MCF 10A (cell line): ENCODE measurements around the gene WDR55. TPM values are rescaled to one million over a fixed set of nuclear protein-coding genes. Genes with fewer than 3 reads are reported as not detected.
"Not testable (repeated sequence)": the region's sequence is repeated elsewhere in the genome, so short reads cannot be mapped to it uniquely, and the experiment has no call there.

Experiments used
- BruUV-seq: library from RNA; stranded (reverse); fragments of 400-500 nt; replicated peaks from 2 replicates; lab custom pipeline; 2021; lab: Mats Ljungman, UMichigan
- CTCF ChIA-PET: fragments of 300-600 bp; sonication (Branson Sonifier 250); formaldehyde crosslinking; extraction: SDS; loops from one replicate; lab custom pipeline; 2021; ENCODE audit warnings: antibody characterized with exemption, inconsistent platforms; lab: Yijun Ruan, JAX
- POLR2A ChIA-PET: fragments of 300-600, 350-650 bp; sonication (Branson Sonifier 250); formaldehyde crosslinking; extraction: SDS; loops from one replicate; lab custom pipeline; 2020; ENCODE audit warnings: antibody characterized with exemption, inconsistent platforms; lab: Yijun Ruan, JAX
- DNase-seq: peaks from one replicate; pipeline ENCODE4 v3.0.0-alpha.2; 2018; ENCODE audit not compliant: unreplicated experiment
- H3K27ac Mint-ChIP-seq: one replicate; pipeline ENCODE4 v1.8.0; 2022; ENCODE audit warnings: mild to moderate bottlenecking, low read depth, mixed read lengths; ENCODE audit not compliant: unreplicated experiment
- H3K27me3 Mint-ChIP-seq: one replicate; pipeline ENCODE4 v1.8.0; 2022; ENCODE audit warnings: mixed read lengths; ENCODE audit not compliant: insufficient read depth, unreplicated experiment
- H3K36me3 Mint-ChIP-seq: one replicate; pipeline ENCODE4 v1.8.0; 2022; ENCODE audit warnings: mild to moderate bottlenecking, moderate library complexity, mixed read lengths; ENCODE audit not compliant: insufficient read depth, unreplicated experiment
- H3K4me1 Mint-ChIP-seq: one replicate; pipeline ENCODE4 v1.8.0; 2022; ENCODE audit warnings: mixed read lengths; ENCODE audit not compliant: insufficient read depth, unreplicated experiment
- H3K4me3 Mint-ChIP-seq: one replicate; pipeline ENCODE4 v1.8.0; 2022; ENCODE audit warnings: mild to moderate bottlenecking, moderate library complexity, mixed read lengths; ENCODE audit not compliant: unreplicated experiment
- H3K9me3 Mint-ChIP-seq: one replicate; pipeline ENCODE4 v1.8.0; 2022; ENCODE audit warnings: mixed read lengths; ENCODE audit not compliant: unreplicated experiment
- CTCF ChIP-seq: fragments of 200-600 bp; IDR thresholded peaks from one replicate; pipeline ENCODE4 v1.8.0; 2022; ENCODE audit warnings: antibody characterized with exemption, mild to moderate bottlenecking; ENCODE audit not compliant: unreplicated experiment
- intact Hi-C: fragments of 100-400 bp; cut with micrococcal nuclease; formaldehyde crosslinking; loops from 2 replicates; pipeline ENCODE4 v1.14.1; 2022
- total RNA-seq: library from RNA; stranded (reverse); gene quantifications from 2 replicates; pipeline ENCODE4 v1.2.3, GENCODE V29; 2022

WDR55 gene
- total RNA-seq, 1 experiment from 2014 or later: 36.4 TPM

- H3K4me1 Mint-ChIP-seq: peaks cover 32% of the 10 kb centered on the region
- H3K36me3 Mint-ChIP-seq: peaks cover 77% of the 10 kb centered on the region
- BruUV-seq: no TSS peak
- TF ChIP-seq CTCF: no peak
- H3K27me3 Mint-ChIP-seq: no peaks in the 10 kb centered on the region
- ChIA-PET POLR2A (interaction anchor here (0.6 to 8.1 kb wide), 24 partner anchors 10 to 973 kb away, joined by 3 to 164 read pairs (median 12); partner anchors contain the start of genes ANKHD1, APBB3, DND1 and EIF4EBP3), CTCF (interaction anchor here (0.6 to 0.8 kb wide), 4 partner anchors 27 to 334 kb away, joined by 3 to 4 read pairs (median 3); partner anchors contain the start of genes HARS1, HARS2 and ZMAT2)
- peak overlapping the region; percentile 100 for H3K4me3 Mint-ChIP-seq
- H3K9me3 Mint-ChIP-seq: no peaks in the 10 kb centered on the region
- H3K27ac Mint-ChIP-seq: peak overlapping the region; percentile 98
- DNase-seq: no peak
- intact Hi-C loops: loop anchor here (1.0 kb wide), 3 partner anchors 27 to 89 kb away; partner anchors contain the start of genes HARS1 and HARS2
These were observed 710 bp upstream of the WDR55 start for GRCh38 chr5:140664030-140664358.

GRCh38 chr5:140671035-140671434 is 6.3 kb downstream of the WDR55 start:
- H3K4me3 Mint-ChIP-seq, H3K9me3 Mint-ChIP-seq, intact Hi-C loops, DNase-seq, H3K27me3 Mint-ChIP-seq, BruUV-seq, H3K27ac Mint-ChIP-seq: not testable (repeated sequence)
- Mint-ChIP-seq H3K4me1 (peaks cover 19% of the 10 kb centered on the region), H3K36me3 (peaks cover 77% of the 10 kb centered on the region)
- CTCF ChIA-PET: interaction anchor here (0.6 kb wide), 2 partner anchors 20 to 54 kb away, joined by 3 to 4 read pairs; no protein-coding TSS in a partner anchor
- POLR2A ChIA-PET: interaction anchor here (1.3 kb wide), 1 partner anchor 20 kb away, joined by 3 read pairs; no protein-coding TSS in a partner anchor

- ChIA-PET POLR2A (no interaction called here), CTCF (no interaction called here)
- H3K27me3 Mint-ChIP-seq: no peaks in the 10 kb centered on the region
- no TSS peak for BruUV-seq
- intact Hi-C loops: no loop called here
- no peak overlapping the region for H3K27ac Mint-ChIP-seq
- H3K4me1 Mint-ChIP-seq: peaks cover 13% of the 10 kb centered on the region
- DNase-seq: no peak
- no peaks in the 10 kb centered on the region for H3K9me3 Mint-ChIP-seq
- TF ChIP-seq CTCF: no peak
- no peak overlapping the region for H3K4me3 Mint-ChIP-seq
- H3K36me3 Mint-ChIP-seq: peaks cover 78% of the 10 kb centered on the region
These were observed 6.9 kb downstream of the WDR55 start for GRCh38 chr5:140671472-140672125.

- no peaks in the 10 kb centered on the region for H3K27me3 Mint-ChIP-seq
- intact Hi-C loops: no loop called here
These were observed 7.9 kb downstream of the WDR55 start for GRCh38 chr5:140672455-140673186.

More at GRCh38 chr5:140672455-140673186, 7.9 kb downstream of the WDR55 start:
- ChIA-PET CTCF (no interaction called here), POLR2A (interaction anchor here (1.0 to 4.1 kb wide), 3 partner anchors 9 to 30 kb away, joined by 3 to 43 read pairs (median 6); partner anchors contain the start of genes HARS1, HARS2 and WDR55)
- no peak overlapping the region for H3K4me3 Mint-ChIP-seq
- no peak for DNase-seq
- no peaks in the 10 kb centered on the region for H3K9me3 Mint-ChIP-seq
- no TSS peak for BruUV-seq
- H3K27ac Mint-ChIP-seq: no peak overlapping the region
- peaks cover 4% of the 10 kb centered on the region for H3K4me1 Mint-ChIP-seq
- H3K36me3 Mint-ChIP-seq: peaks cover 76% of the 10 kb centered on the region
- no peak for TF ChIP-seq CTCF
